Loucy (cell line): ENCODE measurements around the gene ODAD3.

Source experiments
- CTCF ChIP-seq: fragments of 200-600 bp; sonication (generic); conservative IDR thresholded peaks from 2 replicates; pipeline ENCODE4 v1.5.1; 2014; ENCODE audit warnings: mild to moderate bottlenecking, antibody characterized with exemption, low read length
- EZH2phosphoT487 ChIP-seq: fragments of 200-600 bp; IDR thresholded peaks from 2 replicates; pipeline ENCODE4 v1.6.1; 2018; ENCODE audit warnings: antibody characterized with exemption, mild to moderate bottlenecking, moderate library complexity, borderline replicate concordance

GRCh38 chr19:11373885-11374432 is 61.0 kb downstream of the ODAD3 start:
- TF ChIP-seq CTCF (no peak), EZH2phosphoT487 (no peak)
